Measurements from ENCODE around the gene CFD. TPM values are rescaled to one million over a fixed set of nuclear protein-coding genes. Genes with fewer than 3 reads are reported as not detected.
"Not testable (repeated sequence)": the region's sequence is repeated elsewhere in the genome, so short reads cannot be mapped to it uniquely, and the experiment has no call there.

Gene CFD
- polyA plus RNA-seq, 4 donors: 2.3 to 12.9 (median 3.6) TPM

DNA sequence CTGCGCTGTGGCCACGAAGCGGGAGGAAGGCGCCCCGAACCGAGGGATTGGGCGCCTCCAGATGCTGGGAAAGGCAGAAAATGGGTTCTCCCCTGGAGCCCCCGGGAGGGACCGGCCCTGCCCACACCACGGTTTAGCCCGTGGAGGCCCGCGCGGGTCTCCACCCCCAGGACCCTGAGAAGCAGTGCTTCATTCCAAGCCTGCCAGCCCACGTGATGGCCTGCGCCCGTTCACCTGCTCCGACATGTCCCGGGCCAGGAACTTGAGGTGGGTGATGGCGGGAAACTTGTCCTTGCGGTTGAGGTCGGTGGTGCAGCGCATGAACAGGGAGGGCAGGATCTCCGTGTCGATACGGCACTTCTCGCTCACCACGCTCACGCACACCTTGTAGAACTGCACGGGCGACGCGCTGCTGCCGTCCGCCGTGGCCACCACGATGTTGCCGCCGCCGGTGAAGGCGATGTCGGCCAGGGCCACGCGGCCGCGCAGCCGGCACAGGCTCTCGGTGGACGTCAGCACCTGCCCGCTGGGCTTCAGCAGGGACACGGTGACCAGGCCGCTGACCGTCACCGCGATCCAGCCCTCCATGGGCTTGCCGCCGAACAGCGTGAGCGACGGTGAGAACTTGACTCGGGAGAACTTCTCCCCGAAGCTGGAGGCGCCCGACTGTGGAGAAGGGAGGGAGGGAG lies 26.2 kb downstream of the CFD start:
- DNase-seq (ENCODE audit: low read depth in 4 of 4, low spot score in 3 of 4): no peak

DNA sequence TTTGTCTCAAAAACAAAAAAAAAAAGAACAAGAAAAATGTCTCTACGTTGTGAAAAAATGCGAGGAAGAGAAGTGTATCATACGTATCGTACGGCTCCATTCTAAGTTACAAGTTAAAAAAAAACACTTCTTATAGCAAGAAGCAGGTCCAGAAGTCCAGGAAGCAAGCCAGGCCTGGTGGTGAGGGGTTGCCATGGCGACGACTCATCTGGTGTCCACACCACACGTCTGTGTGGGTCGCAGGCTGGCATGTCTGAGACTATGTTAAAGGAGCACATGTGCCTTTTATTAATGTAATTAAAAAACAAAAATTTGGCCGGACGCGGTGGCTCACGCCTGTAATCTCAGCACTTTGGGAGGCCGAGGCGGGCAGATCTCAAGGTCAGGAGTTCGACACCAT lies 27.6 kb downstream of the CFD start:
- DNase-seq (ENCODE audit: low read depth in 4 of 4, low spot score in 3 of 4): no peak

DNA sequence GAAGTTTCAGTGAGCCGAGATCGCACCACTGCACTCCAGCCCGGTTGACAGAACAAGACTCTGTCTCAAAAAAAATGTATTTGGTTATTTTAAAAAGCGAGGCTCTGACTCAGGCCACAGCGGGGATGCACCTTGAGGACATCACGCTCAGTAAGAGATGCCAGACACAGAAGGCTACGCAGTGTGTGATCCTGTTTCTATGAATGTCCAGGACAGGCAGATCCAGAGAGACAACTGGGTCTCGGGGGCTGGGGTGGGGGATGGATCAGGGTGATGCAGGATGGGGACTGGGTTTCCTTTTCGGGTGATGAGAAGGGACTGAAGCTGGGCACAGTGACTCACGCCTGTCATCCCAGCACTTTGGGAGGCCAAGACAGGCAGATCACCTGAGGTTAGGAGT lies 28.1 kb downstream of the CFD start:
- DNase-seq (ENCODE audit: low read depth in 4 of 4, low spot score in 3 of 4): no peak

- no peak for DNase-seq (ENCODE audit: low read depth in 4 of 4, low spot score in 3 of 4)
These were observed 29.3 kb downstream of the CFD start for GRCh38 chr19:888581-889385.

- DNase-seq (ENCODE audit: low read depth in 4 of 4, low spot score in 3 of 4): no peak
These were observed 30.3 kb downstream of the CFD start for GRCh38 chr19:889662-890295.

DNA sequence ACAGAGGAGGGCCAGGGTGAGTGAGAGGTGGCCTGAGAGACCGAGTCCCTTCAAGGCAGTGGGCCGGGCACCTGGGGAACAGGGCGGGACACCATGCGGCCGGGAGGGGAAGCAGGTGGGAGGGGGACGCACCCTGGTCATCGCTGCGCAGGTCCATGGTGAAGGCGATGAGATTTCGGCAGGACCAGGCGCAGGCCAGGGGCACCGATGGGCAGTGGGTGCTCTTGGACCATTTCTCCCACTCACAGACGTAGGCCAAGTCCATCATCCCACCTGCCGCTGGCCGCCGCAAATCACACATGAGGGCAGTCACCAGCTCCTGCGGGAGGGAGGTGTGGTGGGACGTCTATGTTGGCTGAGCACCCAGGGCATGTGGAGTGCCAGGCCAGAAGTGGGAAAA lies 31.4 kb downstream of the CFD start:
- no peak for DNase-seq (ENCODE audit: low read depth in 4 of 4, low spot score in 3 of 4)

DNA sequence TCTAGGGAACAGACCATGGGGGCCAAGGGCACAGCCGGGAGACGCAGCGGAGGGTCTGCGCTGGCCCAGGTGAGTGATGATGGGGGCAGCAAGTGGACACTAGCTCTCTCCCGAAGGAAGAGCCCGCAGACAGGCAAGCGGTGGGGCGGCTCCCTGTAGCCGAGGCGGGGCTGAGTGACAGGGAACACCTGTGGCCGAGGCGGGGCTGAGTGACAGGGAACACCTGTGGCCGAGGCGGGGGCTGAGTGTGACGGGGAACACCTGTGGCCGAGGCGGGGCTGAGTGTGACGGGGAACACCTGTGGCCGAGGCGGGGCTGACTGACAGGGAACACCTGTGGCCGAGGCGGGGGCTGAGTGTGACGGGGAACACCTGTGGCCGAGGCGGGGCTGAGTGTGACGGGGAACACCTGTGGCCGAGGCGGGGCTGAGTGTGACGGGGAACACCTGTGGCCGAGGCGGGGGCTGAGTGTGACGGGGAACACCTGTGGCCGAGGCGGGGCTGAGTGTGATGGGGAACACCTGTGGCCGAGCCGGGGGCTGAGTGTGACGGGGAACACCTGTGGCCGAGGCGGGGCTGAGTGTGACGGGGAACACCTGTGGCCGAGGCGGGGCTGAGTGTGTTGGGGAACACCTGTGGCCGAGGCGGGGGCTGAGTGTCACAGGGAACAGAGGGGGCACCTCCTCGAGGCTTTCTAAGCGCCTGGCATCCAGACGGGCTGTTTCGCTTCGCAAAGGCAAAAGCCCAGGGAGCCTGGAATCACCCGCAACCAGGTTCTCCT lies 32.1 kb downstream of the CFD start:
- not testable (repeated sequence) for DNase-seq (ENCODE audit: low read depth in 4 of 4, low spot score in 3 of 4)

GRCh38 chr19:892243-892893 lies 32.9 kb downstream of the CFD start:
- no peak for DNase-seq (ENCODE audit: low read depth in 4 of 4, low spot score in 3 of 4)

- peak; percentile 87 to 91 (median 91) for DNase-seq (ENCODE audit: low read depth in 4 of 4, low spot score in 3 of 4)
These were observed 33.6 kb downstream of the CFD start, which contains the start of the genes MED16 and RNU6-9 for GRCh38 chr19:892894-893689. Gene MED16 (minus strand): TSS chr19:893187. CDS start chr19:891131, 2,056 bp downstream. Gene RNU6-9 (plus strand): TSS chr19:893484.

DNA sequence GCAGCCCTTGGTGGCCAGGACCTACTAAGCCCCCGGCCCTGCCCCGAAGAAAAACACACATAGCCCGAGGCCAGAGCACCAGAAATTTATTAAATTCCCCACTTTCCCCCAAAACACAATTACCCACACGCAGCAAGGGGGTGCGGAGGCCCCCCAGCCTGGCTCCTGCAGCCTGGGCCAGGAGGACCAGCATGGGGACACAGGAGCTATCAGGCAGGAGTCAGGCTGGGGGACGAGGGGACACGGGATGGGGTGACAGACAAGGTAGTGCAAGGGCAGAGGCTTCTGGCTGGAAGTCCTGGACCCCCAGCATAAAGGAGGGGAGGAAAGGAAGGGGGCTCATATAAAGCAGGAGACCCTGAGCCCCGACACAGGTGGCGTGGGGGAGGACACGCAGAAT lies 37.0 kb downstream of the CFD start:
- no peak for DNase-seq (ENCODE audit: low read depth in 4 of 4, low spot score in 3 of 4)

- no peak for DNase-seq (ENCODE audit: low read depth in 4 of 4, low spot score in 3 of 4)
These were observed 37.5 kb downstream of the CFD start for GRCh38 chr19:896999-897398.

DNA sequence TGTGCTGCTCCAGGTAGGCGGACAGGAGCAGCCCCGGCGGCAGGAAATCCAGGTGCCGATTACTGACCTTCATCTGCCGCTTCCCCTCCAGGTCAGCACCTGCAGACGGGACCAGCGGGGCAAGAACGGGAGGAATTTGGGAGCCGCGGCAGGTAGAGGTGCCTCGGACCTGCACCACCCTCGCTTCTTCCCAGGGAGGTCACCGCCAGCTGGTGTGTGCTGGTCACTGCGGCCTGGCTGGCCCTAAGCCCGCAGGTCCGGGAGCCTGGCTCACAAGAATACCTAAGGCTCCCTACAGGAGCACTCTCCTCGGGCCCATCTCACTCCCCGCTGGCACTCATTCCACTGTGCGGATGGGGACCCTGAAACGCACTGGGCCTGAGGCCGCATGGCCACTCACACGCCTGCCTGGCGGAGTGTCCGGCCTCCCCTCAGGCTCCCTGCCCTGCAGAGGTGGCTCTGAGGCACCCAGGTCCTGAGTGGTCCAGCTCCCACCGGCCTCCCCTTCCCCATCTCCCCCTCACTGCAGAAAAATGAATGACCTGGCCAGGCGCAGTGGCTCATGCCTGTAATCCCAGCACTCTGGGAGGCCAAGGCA lies 38.1 kb downstream of the CFD start:
- DNase-seq (ENCODE audit: low read depth in 4 of 4, low spot score in 3 of 4): no peak

- peak in 1 of 4 donors; percentile 79 for DNase-seq (ENCODE audit: low read depth in 4 of 4, low spot score in 3 of 4)
These were observed 39.2 kb downstream of the CFD start for GRCh38 chr19:898663-899062.

DNA sequence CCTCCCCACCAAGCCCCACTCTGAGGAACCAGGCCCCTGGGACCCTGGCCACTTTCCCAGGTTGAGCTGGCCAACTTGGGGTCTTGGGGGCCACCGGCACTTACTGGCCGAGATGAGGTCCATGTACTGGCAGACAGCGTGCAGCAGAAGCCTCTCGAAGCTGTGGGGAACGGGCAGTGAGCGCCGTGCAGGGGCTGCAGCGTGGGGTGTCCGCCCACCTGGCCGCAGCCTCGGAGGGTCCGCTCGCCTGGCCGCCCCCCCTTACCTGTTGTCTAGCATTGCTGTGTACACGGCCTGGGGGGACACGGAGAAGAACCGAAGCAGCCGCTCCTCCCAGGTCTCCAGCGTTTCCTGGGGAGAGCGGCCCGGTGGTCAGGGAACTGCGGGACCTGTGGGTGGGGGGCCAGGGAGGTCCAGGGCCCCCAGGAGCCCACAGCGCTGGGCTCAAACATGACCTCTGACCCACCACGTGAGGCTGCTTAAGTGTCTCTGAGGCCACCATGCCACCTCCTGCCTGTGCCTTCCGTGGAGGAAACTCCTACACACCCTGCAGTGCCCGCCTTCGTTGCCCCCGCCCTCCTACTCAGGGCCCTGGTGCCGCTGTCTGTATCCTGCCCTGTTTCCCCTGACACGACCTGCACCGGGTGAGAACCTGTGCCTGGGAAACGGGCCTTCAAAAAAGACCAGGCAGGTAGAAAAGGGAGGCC lies 40.0 kb downstream of the CFD start:
- no peak for DNase-seq (ENCODE audit: low read depth in 4 of 4, low spot score in 3 of 4)

- DNase-seq (ENCODE audit: low read depth in 4 of 4, low spot score in 3 of 4): no peak
These were observed 40.5 kb downstream of the CFD start for GRCh38 chr19:900043-900301.

- no peak for DNase-seq (ENCODE audit: low read depth in 4 of 4, low spot score in 3 of 4)
These were observed 41.0 kb downstream of the CFD start for GRCh38 chr19:900302-901111.

DNA sequence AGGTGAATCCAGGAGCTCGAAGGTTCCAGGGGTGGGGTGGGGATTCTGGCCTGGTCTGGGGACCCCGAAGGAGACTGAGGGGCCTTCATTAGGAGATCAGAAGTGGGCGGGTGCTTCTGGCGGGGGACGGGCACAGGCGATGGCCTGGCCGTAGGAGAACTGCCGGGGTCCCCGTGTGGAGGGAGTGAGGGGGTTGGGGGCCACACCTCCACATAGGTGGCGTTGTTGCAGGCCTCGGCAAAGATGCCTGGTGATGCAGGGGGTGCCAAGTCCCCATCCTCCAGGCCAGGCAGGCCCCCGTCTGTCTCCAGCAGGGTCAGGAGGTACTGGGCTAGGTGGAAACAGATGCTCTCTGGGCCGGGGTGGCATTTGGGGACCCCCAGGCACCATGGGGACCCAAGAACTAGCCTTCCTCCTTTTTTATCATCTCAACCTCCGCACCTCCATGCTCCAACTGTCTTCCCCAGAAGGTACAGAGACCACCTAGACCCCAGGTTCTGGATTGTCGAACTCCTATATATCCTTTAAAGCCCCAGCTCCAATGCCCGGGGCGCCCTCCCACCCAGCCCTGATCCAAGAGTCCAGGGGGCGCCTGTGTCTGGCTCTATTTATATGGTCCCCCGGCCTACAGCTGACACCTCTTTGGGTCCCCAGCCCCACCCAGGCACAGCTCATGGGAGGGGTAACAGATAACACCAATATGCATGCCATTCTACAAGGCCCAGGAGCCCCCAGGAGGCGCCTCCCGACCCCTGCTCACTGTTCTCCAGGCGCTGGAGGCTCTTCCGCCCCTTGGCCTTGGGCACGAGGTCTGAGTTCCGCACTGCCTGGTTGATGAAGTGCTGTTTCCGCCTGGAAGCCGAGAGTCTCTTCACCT lies 42.0 kb downstream of the CFD start:
- DNase-seq (ENCODE audit: low read depth in 4 of 4, low spot score in 3 of 4): no peak
